Measurements from ENCODE around the gene HLCS.

HLCS gene

GRCh38 chr21:36867291-36867905, 99.1 kb downstream of the HLCS start:
- H3K9me3 ChIP-seq (ENCODE audit: control extremely low read depth in 1 of 5, control insufficient read depth in 4 of 5, insufficient read depth in 2 of 5, low read depth in 1 of 5, low read length in 4 of 5) = no peaks in the 10 kb centered on the region
- no peaks in the 10 kb centered on the region for H3K27me3 ChIP-seq (replicated peaks in 2 of 5; ENCODE audit: control insufficient read depth in 4 of 5, insufficient read depth in 5 of 5, low read length in 4 of 5)
- 96% methylated on average over 2 of the region's 4 CpGs for WGBS (ENCODE audit: insufficient coverage)
- no peaks in the 10 kb centered on the region for H3K36me3 ChIP-seq (ENCODE audit: control insufficient read depth in 4 of 4, insufficient read depth in 4 of 4, low read length in 3 of 4)
- H3K4me1 ChIP-seq (ENCODE audit: control extremely low read depth in 1 of 4, control insufficient read depth in 4 of 4, insufficient read depth in 4 of 4, low read length in 3 of 4) = no peaks in the 10 kb centered on the region
- H3K27ac ChIP-seq (ENCODE audit: insufficient read depth in 1 of 2, low read depth in 1 of 2, low read length in 2 of 2, poor library complexity in 1 of 2, severe bottlenecking in 2 of 2) = no peak overlapping the region
- CTCF ChIA-PET = interaction anchor here (1.6 kb wide), 1 partner anchor 12 kb away, joined by 4 read pairs; no protein-coding TSS in a partner anchor
- no peak for DNase-seq
- POLR2A ChIA-PET = no interaction called here
- no peak overlapping the region for H3K4me3 ChIP-seq (ENCODE audit: control insufficient read depth in 1 of 7, extremely low read depth in 1 of 7, insufficient read depth in 4 of 7, low read depth in 2 of 7, low read length in 6 of 7)

GRCh38 chr21:36866419-36866818, 100.0 kb downstream of the HLCS start:
- Histone ChIP-seq H3K4me3 (ENCODE audit: control insufficient read depth in 1 of 7, extremely low read depth in 1 of 7, insufficient read depth in 4 of 7, low read depth in 2 of 7, low read length in 6 of 7) (no peak overlapping the region), H3K36me3 (ENCODE audit: control insufficient read depth in 4 of 4, insufficient read depth in 4 of 4, low read length in 3 of 4) (no peaks in the 10 kb centered on the region), H3K27me3 (replicated peaks in 2 of 5; ENCODE audit: control insufficient read depth in 4 of 5, insufficient read depth in 5 of 5, low read length in 4 of 5) (no peaks in the 10 kb centered on the region), H3K9me3 (ENCODE audit: control extremely low read depth in 1 of 5, control insufficient read depth in 4 of 5, insufficient read depth in 2 of 5, low read depth in 1 of 5, low read length in 4 of 5) (no peaks in the 10 kb centered on the region), H3K4me1 (ENCODE audit: control extremely low read depth in 1 of 4, control insufficient read depth in 4 of 4, insufficient read depth in 4 of 4, low read length in 3 of 4) (no peaks in the 10 kb centered on the region), H3K27ac (ENCODE audit: insufficient read depth in 1 of 2, low read depth in 1 of 2, low read length in 2 of 2, poor library complexity in 1 of 2, severe bottlenecking in 2 of 2) (no peak overlapping the region)
- ChIA-PET POLR2A (no interaction called here), CTCF (interaction anchor here (0.5 to 1.7 kb wide), 3 partner anchors 11 to 188 kb away, joined by 4 read pairs; no protein-coding TSS in a partner anchor)
- WGBS (ENCODE audit: insufficient coverage) = 84% methylated on average over 3 of the region's 5 CpGs
- DNase-seq = no peak

- whole genome bisulfite sequencing (ENCODE audit: insufficient coverage) = 92% methylated on average over 6 of the region's 10 CpGs
- no peaks in the 10 kb centered on the region for H3K36me3 ChIP-seq (ENCODE audit: control insufficient read depth in 4 of 4, insufficient read depth in 4 of 4, low read length in 3 of 4)
- no peak for DNase-seq
- no peaks in the 10 kb centered on the region for H3K9me3 ChIP-seq (ENCODE audit: control extremely low read depth in 1 of 5, control insufficient read depth in 4 of 5, insufficient read depth in 2 of 5, low read depth in 1 of 5, low read length in 4 of 5)
- no peak overlapping the region for H3K4me3 ChIP-seq (ENCODE audit: control insufficient read depth in 1 of 7, extremely low read depth in 1 of 7, insufficient read depth in 4 of 7, low read depth in 2 of 7, low read length in 6 of 7)
- peaks cover 0 to 6% (median 1%) of the 10 kb centered on the region in 4 experiments for H3K4me1 ChIP-seq (ENCODE audit: control extremely low read depth in 1 of 4, control insufficient read depth in 4 of 4, insufficient read depth in 4 of 4, low read length in 3 of 4)
- POLR2A ChIA-PET = no interaction called here
- H3K27me3 ChIP-seq (replicated peaks in 2 of 5; ENCODE audit: control insufficient read depth in 4 of 5, insufficient read depth in 5 of 5, low read length in 4 of 5) = no peaks in the 10 kb centered on the region
- H3K27ac ChIP-seq (ENCODE audit: insufficient read depth in 1 of 2, low read depth in 1 of 2, low read length in 2 of 2, poor library complexity in 1 of 2, severe bottlenecking in 2 of 2) = no peak overlapping the region
- CTCF ChIA-PET = interaction anchor here (0.9 to 1.7 kb wide), 3 partner anchors 7 to 14 kb away, joined by 3 to 4 read pairs (median 3); no protein-coding TSS in a partner anchor
Observed at GRCh38 chr21:36864974-36865373, 101.5 kb downstream of the HLCS start.

- Histone ChIP-seq H3K4me3 (ENCODE audit: control insufficient read depth in 1 of 7, extremely low read depth in 1 of 7, insufficient read depth in 4 of 7, low read depth in 2 of 7, low read length in 6 of 7) (no peak overlapping the region), H3K27me3 (replicated peaks in 2 of 5; ENCODE audit: control insufficient read depth in 4 of 5, insufficient read depth in 5 of 5, low read length in 4 of 5) (no peaks in the 10 kb centered on the region), H3K9me3 (ENCODE audit: control extremely low read depth in 1 of 5, control insufficient read depth in 4 of 5, insufficient read depth in 2 of 5, low read depth in 1 of 5, low read length in 4 of 5) (no peaks in the 10 kb centered on the region), H3K36me3 (ENCODE audit: control insufficient read depth in 4 of 4, insufficient read depth in 4 of 4, low read length in 3 of 4) (no peaks in the 10 kb centered on the region), H3K27ac (ENCODE audit: insufficient read depth in 1 of 2, low read depth in 1 of 2, low read length in 2 of 2, poor library complexity in 1 of 2, severe bottlenecking in 2 of 2) (no peak overlapping the region), H3K4me1 (ENCODE audit: control extremely low read depth in 1 of 4, control insufficient read depth in 4 of 4, insufficient read depth in 4 of 4, low read length in 3 of 4) (peaks cover 0 to 8% (median 2%) of the 10 kb centered on the region in 4 experiments)
- ChIA-PET CTCF (no interaction called here), POLR2A (no interaction called here)
- no peak for DNase-seq
- WGBS (ENCODE audit: insufficient coverage) = 100% methylated on average over 3 of the region's 4 CpGs
Observed at GRCh38 chr21:36863260-36863659, 103.2 kb downstream of the HLCS start.

DNA sequence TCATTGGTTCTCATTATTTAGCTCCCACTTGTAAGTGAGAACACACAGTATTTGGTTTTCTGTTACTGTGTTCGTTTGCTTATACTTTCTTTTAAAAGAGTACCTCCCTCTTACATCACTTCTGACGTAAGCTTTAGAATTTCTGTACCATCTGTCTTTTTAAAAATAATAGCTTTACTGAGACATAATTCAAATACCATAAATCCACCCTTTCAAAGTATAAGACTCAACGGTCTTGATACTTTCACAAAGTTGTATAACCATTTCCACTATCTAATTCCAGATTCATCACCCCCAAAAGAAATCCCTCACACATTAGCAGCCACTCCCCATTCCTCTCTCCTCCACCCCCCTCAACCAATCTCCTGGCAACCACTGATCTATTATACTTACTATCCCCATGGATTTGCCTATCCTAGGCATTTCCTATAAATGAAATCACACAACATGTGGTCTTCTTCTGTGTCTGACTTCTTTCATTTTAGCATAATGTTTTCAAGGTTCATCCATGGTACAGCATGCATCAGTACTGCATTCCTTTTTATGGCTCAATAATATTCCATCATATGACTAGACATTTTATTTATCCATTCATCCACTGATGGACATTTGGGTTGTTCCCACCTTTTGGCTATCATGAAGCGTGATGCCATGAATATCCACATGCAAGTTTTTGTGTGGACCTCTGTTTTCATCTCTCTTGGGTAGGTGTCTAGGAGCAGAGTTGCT, 104.7 kb downstream of the HLCS start:
- DNase-seq = no peak
- H3K36me3 ChIP-seq (ENCODE audit: control insufficient read depth in 4 of 4, insufficient read depth in 4 of 4, low read length in 3 of 4) = no peaks in the 10 kb centered on the region
- peaks cover 0 to 8% (median 2%) of the 10 kb centered on the region in 4 experiments for H3K4me1 ChIP-seq (ENCODE audit: control extremely low read depth in 1 of 4, control insufficient read depth in 4 of 4, insufficient read depth in 4 of 4, low read length in 3 of 4)
- H3K27ac ChIP-seq (ENCODE audit: insufficient read depth in 1 of 2, low read depth in 1 of 2, low read length in 2 of 2, poor library complexity in 1 of 2, severe bottlenecking in 2 of 2) = no peak overlapping the region
- H3K4me3 ChIP-seq (ENCODE audit: control insufficient read depth in 1 of 7, extremely low read depth in 1 of 7, insufficient read depth in 4 of 7, low read depth in 2 of 7, low read length in 6 of 7) = no peak overlapping the region
- no peaks in the 10 kb centered on the region for H3K27me3 ChIP-seq (replicated peaks in 2 of 5; ENCODE audit: control insufficient read depth in 4 of 5, insufficient read depth in 5 of 5, low read length in 4 of 5)
- ChIA-PET CTCF (no interaction called here), POLR2A (no interaction called here)
- 98% methylated on average over 4 of the region's 4 CpGs for WGBS (ENCODE audit: insufficient coverage)
- no peaks in the 10 kb centered on the region for H3K9me3 ChIP-seq (ENCODE audit: control extremely low read depth in 1 of 5, control insufficient read depth in 4 of 5, insufficient read depth in 2 of 5, low read depth in 1 of 5, low read length in 4 of 5)

DNA sequence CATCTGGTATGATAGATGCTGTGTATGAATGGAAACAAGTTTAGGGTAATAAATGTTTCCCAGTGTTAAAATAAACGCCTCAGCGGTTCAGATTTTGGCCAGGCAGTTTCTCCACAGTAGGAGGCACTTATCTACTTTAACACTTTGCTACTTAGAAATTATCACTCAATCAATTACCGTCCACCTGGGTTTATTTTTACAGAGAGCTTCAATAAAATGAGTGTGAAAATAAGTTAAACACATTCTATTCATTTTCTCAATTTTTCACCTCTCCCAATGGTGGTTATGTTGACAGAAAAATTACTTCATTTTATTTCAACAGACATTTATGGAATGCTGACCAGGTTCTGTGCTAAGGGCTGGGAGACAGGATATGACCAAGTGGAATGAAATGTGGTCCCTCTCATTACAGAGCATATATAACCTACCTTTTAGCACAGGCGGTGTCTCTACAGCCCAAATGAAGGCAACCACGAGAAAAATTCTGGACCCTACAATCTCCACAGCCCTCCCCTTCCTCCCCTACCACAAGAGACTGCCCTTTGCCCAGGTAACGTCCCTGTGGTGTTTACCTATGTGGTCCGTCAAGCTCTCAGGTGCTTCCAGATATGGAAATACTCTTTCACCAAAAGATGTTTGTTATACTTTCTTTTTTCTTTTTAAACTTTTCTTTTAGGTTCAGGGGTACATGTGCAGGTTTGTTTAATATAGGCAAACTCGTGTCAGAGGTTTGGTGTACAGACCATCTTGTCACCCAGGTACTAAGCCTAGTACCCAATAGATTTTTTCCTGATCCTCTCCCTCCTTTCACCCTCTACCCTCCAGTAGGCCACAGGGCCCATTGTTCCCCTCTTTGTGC, 105.5 kb downstream of the HLCS start:
- CTCF ChIA-PET = no interaction called here
- H3K4me1 ChIP-seq (ENCODE audit: control extremely low read depth in 1 of 4, control insufficient read depth in 4 of 4, insufficient read depth in 4 of 4, low read length in 3 of 4) = peaks cover 0 to 8% (median 2%) of the 10 kb centered on the region in 4 experiments

More for the DNA sequence above, 105.5 kb downstream of the HLCS start:
- POLR2A ChIA-PET = no interaction called here
- H3K36me3 ChIP-seq (ENCODE audit: control insufficient read depth in 4 of 4, insufficient read depth in 4 of 4, low read length in 3 of 4) = no peaks in the 10 kb centered on the region
- H3K9me3 ChIP-seq (ENCODE audit: control extremely low read depth in 1 of 5, control insufficient read depth in 4 of 5, insufficient read depth in 2 of 5, low read depth in 1 of 5, low read length in 4 of 5) = no peaks in the 10 kb centered on the region
- H3K4me3 ChIP-seq (ENCODE audit: control insufficient read depth in 1 of 7, extremely low read depth in 1 of 7, insufficient read depth in 4 of 7, low read depth in 2 of 7, low read length in 6 of 7) = no peak overlapping the region
- 100% methylated on average over 3 of the region's 8 CpGs for WGBS (ENCODE audit: insufficient coverage)
- no peak overlapping the region for H3K27ac ChIP-seq (ENCODE audit: insufficient read depth in 1 of 2, low read depth in 1 of 2, low read length in 2 of 2, poor library complexity in 1 of 2, severe bottlenecking in 2 of 2)
- no peak for DNase-seq
- H3K27me3 ChIP-seq (replicated peaks in 2 of 5; ENCODE audit: control insufficient read depth in 4 of 5, insufficient read depth in 5 of 5, low read length in 4 of 5) = no peaks in the 10 kb centered on the region
